Right lobe of liver (tissue), 6 donors: ENCODE measurements around the gene GAS6. TPM values are rescaled to one million over a fixed set of nuclear protein-coding genes. Genes with fewer than 3 reads are reported as not detected.

Experiments
- ATAC-seq, 4 donors: fragments of 200-7000 bp; cut with Tn5 transposase; one replicate each; pipeline ENCODE4 v1.9.1; 2020; ENCODE audit warnings: mild to moderate bottlenecking in 4 of 4, moderate library complexity in 4 of 4
- DNase-seq, 3 donors: peaks; one replicate each; pipeline ENCODE4 v3.0.0-alpha.2; 2020
- H3K27ac ChIP-seq, 3 donors: fragments of 200-600 bp; one replicate each; pipeline ENCODE4 v1.8.0; 2022
- H3K27me3 ChIP-seq, 2 donors: fragments of 200-600 bp; one replicate each; pipeline ENCODE4 v1.8.0; 2022
- H3K36me3 ChIP-seq, 4 donors: fragments of 200-600 bp; sonication (generic) in 1 of 4; one replicate each; pipeline versions ENCODE4 v1.5.1 to v1.8.0; 2017 to 2022; ENCODE audit warnings: control low read depth in 1 of 4
- H3K4me1 ChIP-seq, 4 donors: fragments of 200-600 bp; sonication (generic) in 1 of 4; one replicate each; pipeline versions ENCODE4 v1.5.1 to v1.8.0; 2017 to 2022; ENCODE audit warnings: control low read depth in 1 of 4
- H3K4me3 ChIP-seq, 3 donors: fragments of 200-600 bp; one replicate each; pipeline ENCODE4 v1.8.0; 2022
- H3K9me3 ChIP-seq, 4 donors: fragments of 200-600 bp; sonication (generic) in 1 of 4; one replicate each; pipeline versions ENCODE4 v1.5.1 to v1.8.0; 2017 to 2022; ENCODE audit warnings: control low read depth in 1 of 4
- POLR2A ChIP-seq: fragments of 450-650 bp; IDR thresholded peaks from one replicate; pipeline ENCODE4 v1.6.1; 2017; ENCODE audit warnings: antibody characterized with exemption, mild to moderate bottlenecking
- WGBS: methylation state at CpG from one replicate; pipeline ENCODE4 v1.1.6; 2018; ENCODE audit warnings: low coverage, low lambda C conversion rate; ENCODE audit not compliant: insufficient coverage; ENCODE audit errors: missing lambda C conversion rate; 5-methylcytosine and 5-hydroxymethylcytosine counted together
- intact Hi-C, 2 donors: fragments of 100-400 bp; cut with DNase I; formaldehyde crosslinking; loops; one replicate each; pipeline versions ENCODE4 v1.11.2 to v1.14.1; 2022
- total RNA-seq, 6 experiments: library from RNA; depleted of rRNA in 2 of 6; stranded (reverse); fragments of >200 nt in 2 of 6; fragmentation: NEBNext Ultra II Directional in 3 of 6; extraction: Animal tissue kit (Norgen Biotek cat#: 25700) in 3 of 6; gene quantifications; one replicate each; pipeline versions ENCODE4 v1.1.0 to v1.2.4, GENCODE V29; 2016 to 2023
- TF ChIP-seq, protein P1 (sequence below), 4 donors: fragments of 200-600 bp in 3 of 4; fragments of 450-650 bp in 1 of 4; IDR thresholded peaks; one replicate each; pipeline versions ENCODE4 v1.5.1 to v1.8.0; 2016 to 2022; ENCODE audit warnings: antibody characterized with exemption in 4 of 4, mild to moderate bottlenecking in 2 of 4
- donor health status: DM: no; HTN: yes; CAD: no.
- donor health status: DM: no; HTN: no; CAD: no.
- donor health status: DM: no; HTN: no; CAD: no.
- donor health status: DM: no; HTN: yes; CAD: no.
- donor health status: DM: no; HTN: yes; CAD: no.

GAS6 gene
- total RNA-seq, 6 experiments from 2014 or later: 11.9 to 48.5 (median 27.2) TPM

DNA sequence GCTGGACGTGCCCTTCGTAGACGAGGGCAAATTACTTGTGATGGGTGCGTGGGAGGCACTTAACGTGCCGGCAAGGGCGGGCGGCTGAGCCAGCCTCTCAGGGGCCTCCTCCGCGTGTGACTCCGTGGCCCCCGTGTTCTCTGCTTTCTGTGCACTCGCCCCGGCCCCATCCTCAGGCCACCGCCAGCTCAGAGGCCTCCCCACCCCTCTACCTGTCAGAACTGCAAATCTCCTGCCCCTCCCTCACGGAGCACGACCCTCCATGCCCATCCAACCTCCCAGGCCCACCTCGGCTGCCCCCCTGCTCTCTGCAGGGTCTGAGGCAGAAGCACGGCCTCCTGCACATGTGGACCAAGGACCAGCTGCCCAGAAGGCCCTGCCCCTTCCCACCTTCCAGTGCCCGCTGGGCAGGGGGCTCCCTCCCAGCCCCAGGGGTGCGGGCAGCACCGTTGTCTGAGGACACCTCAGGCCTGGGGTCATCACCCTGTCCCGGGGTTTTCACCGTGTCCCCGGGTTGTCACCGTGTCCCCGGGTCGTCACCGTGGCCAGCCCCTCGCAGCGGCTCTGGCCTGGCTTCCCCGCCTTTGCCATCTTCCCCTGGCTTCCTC lies 60.4 kb downstream of the GAS6 start:
- Histone ChIP-seq H3K36me3 (no peaks in the 10 kb centered on the region), H3K27ac (no peak overlapping the region), H3K4me3 (no peak overlapping the region), H3K4me1 (no peaks in the 10 kb centered on the region), H3K9me3 (no peaks in the 10 kb centered on the region), H3K27me3 (no peaks in the 10 kb centered on the region)
- no peak for TF ChIP-seq POLR2A
- TF ChIP-seq, protein P1, sequence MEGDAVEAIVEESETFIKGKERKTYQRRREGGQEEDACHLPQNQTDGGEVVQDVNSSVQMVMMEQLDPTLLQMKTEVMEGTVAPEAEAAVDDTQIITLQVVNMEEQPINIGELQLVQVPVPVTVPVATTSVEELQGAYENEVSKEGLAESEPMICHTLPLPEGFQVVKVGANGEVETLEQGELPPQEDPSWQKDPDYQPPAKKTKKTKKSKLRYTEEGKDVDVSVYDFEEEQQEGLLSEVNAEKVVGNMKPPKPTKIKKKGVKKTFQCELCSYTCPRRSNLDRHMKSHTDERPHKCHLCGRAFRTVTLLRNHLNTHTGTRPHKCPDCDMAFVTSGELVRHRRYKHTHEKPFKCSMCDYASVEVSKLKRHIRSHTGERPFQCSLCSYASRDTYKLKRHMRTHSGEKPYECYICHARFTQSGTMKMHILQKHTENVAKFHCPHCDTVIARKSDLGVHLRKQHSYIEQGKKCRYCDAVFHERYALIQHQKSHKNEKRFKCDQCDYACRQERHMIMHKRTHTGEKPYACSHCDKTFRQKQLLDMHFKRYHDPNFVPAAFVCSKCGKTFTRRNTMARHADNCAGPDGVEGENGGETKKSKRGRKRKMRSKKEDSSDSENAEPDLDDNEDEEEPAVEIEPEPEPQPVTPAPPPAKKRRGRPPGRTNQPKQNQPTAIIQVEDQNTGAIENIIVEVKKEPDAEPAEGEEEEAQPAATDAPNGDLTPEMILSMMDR (IDR thresholded peaks at IDR 0.05): no peak
- 78% methylated on average over 17 of the region's 32 CpGs for WGBS
- intact Hi-C loops: no loop called here
- DNase-seq (no peak), ATAC-seq (no peak)

DNA sequence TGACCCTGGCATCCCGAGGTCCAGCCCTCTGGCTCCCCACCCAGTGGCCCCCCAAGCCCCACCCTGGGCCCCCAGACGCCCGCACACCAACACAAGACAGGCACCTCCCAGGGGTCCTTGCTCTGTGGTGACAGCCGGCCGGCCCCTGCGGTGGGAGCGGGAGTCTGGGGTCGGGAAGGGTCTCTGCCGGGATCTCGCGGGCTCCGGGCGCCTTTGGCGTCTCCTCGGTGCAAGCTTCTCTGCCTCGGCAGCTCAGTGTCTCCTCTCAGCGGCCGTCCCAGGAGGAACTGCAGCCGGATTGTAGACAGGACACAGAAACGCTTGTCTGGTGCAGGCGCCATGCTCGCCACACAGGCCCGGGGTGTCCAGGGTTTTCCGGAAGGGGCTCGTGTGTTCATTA lies 61.1 kb downstream of the GAS6 start:
- no peaks in the 10 kb centered on the region for H3K36me3 ChIP-seq
- H3K27me3 ChIP-seq: no peaks in the 10 kb centered on the region
- no CpG with 5 or more reads among the region's 25 CpGs for WGBS
- TF ChIP-seq, protein P1 (IDR thresholded peaks at IDR 0.05): no peak
- TF ChIP-seq POLR2A: no peak
- no peak for ATAC-seq
- no peak overlapping the region for H3K27ac ChIP-seq
- no peak for DNase-seq
- no peak overlapping the region for H3K4me3 ChIP-seq
- H3K4me1 ChIP-seq: no peaks in the 10 kb centered on the region
- H3K9me3 ChIP-seq: no peaks in the 10 kb centered on the region
- intact Hi-C loops: no loop called here

GRCh38 chr13:113802090-113802531 lies 61.8 kb downstream of the GAS6 start:
- 8% methylated on average over 10 of the region's 15 CpGs for WGBS
- Histone ChIP-seq H3K9me3 (no peaks in the 10 kb centered on the region), H3K27ac (no peak overlapping the region), H3K36me3 (no peaks in the 10 kb centered on the region), H3K4me1 (no peaks in the 10 kb centered on the region), H3K4me3 (no peak overlapping the region), H3K27me3 (no peaks in the 10 kb centered on the region)
- ATAC-seq (peak; percentile 25 to 69 (median 48)), DNase-seq (no peak)
- TF ChIP-seq, protein P1 (IDR thresholded peaks at IDR 0.05): no peak
- no peak for TF ChIP-seq POLR2A
- intact Hi-C loops: no loop called here

DNA sequence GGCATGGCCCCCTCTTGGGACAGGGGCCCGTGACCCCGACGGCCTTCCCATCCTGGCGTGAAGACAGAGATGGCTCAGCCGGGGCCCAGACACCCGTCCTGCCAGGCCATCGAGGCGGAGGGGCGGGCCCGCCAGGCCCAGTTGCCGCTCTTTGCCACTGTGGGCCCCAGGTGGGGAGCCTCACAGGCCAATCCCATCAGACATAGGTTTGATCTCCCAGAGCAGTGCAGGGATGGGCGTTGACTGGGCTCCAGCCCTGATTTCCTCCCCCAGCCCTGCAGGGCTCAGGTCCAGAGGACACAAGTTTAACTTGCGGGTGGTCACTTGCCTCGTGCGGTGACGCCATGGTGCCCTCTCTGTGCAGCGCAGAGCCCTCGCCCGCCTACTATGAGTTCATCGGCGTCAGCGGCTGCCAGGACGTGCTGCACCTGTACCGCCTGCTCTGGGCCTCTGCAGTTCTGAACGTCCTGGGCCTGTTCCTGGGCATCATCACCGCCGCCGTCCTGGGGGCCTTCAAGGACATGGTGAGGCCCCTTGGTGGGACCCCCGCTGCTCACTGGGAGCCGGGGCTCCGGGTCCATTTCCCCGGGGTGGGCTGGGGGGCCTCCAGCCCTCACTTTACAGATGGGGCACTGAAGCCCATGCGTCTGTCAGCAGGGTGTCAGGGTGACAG lies 62.5 kb downstream of the GAS6 start:
- Histone ChIP-seq H3K4me1 (no peaks in the 10 kb centered on the region), H3K27me3 (no peaks in the 10 kb centered on the region), H3K4me3 (no peak overlapping the region), H3K36me3 (no peaks in the 10 kb centered on the region), H3K27ac (no peak overlapping the region), H3K9me3 (no peaks in the 10 kb centered on the region)
- ATAC-seq: no peak
- intact Hi-C loops: no loop called here
- WGBS: 60% methylated on average over 1 of the region's 33 CpGs
- TF ChIP-seq, protein P1 (IDR thresholded peaks at IDR 0.05): no peak
- no peak for TF ChIP-seq POLR2A
- no peak for DNase-seq
